ENCODE data around the gene HERC4. TPM values are rescaled to one million over a fixed set of nuclear protein-coding genes. Genes with fewer than 3 reads are reported as not detected.

The HERC4 gene
- polyA plus RNA-seq, 1 experiment = 23.4 TPM

GRCh38 chr10:68075550-68076004, 494 bp upstream of the HERC4 start:
- TF ChIP-seq CTCF (IDR thresholded peaks at IDR 0.05; ENCODE audit: insufficient read depth, low read depth, low read length) = no peak
- H3K27me3 ChIP-seq (ENCODE audit: control insufficient read depth, insufficient read depth, low read length) = no peaks in the 10 kb centered on the region
- no peaks in the 10 kb centered on the region for H3K36me3 ChIP-seq (ENCODE audit: control insufficient read depth, insufficient read depth, low read length)
- ChIA-PET POLR2A (no interaction called here), CTCF (interaction anchor here (0.6 to 0.9 kb wide), 2 partner anchors 80 to 216 kb away, joined by 3 read pairs; no protein-coding TSS in a partner anchor)
- H3K4me3 ChIP-seq (ENCODE audit: low read depth, low read length) = no peak overlapping the region
- DNase-seq (ENCODE audit: low read depth) = no peak

GRCh38 chr10:68074031-68074774, 880 bp downstream of the HERC4 start:
- DNase-seq (ENCODE audit: low read depth) = no peak
- CTCF ChIA-PET = no interaction called here
- POLR2A ChIA-PET = no interaction called here
- Histone ChIP-seq H3K4me3 (ENCODE audit: low read depth, low read length) (peak overlapping the region; percentile 99), H3K27me3 (ENCODE audit: control insufficient read depth, insufficient read depth, low read length) (no peaks in the 10 kb centered on the region), H3K36me3 (ENCODE audit: control insufficient read depth, insufficient read depth, low read length) (no peaks in the 10 kb centered on the region)
- TF ChIP-seq CTCF (IDR thresholded peaks at IDR 0.05; ENCODE audit: insufficient read depth, low read depth, low read length) = no peak

- H3K27me3 ChIP-seq (ENCODE audit: control insufficient read depth, insufficient read depth, low read length) = no peaks in the 10 kb centered on the region
- ChIA-PET POLR2A (interaction anchor here (0.6 to 0.7 kb wide), 2 partner anchors 29 to 333 kb away, joined by 17 to 19 read pairs; no protein-coding TSS in a partner anchor), CTCF (interaction anchor here (0.8 kb wide), 1 partner anchor 221 kb away, joined by 3 read pairs; no protein-coding TSS in a partner anchor)
- H3K36me3 ChIP-seq (ENCODE audit: control insufficient read depth, insufficient read depth, low read length) = no peaks in the 10 kb centered on the region
- H3K4me3 ChIP-seq (ENCODE audit: low read depth, low read length) = peak overlapping the region; percentile 99
- no peak for TF ChIP-seq CTCF (IDR thresholded peaks at IDR 0.05; ENCODE audit: insufficient read depth, low read depth, low read length)
- no peak for DNase-seq (ENCODE audit: low read depth)
Observed at GRCh38 chr10:68073631-68074030, 1.5 kb downstream of the HERC4 start.

- POLR2A ChIA-PET = interaction anchor here (0.6 kb wide), 1 partner anchor 200 kb away, joined by 6 read pairs; no protein-coding TSS in a partner anchor
- CTCF ChIA-PET = interaction anchor here (0.6 to 1.4 kb wide), 2 partner anchors 16 to 212 kb away, joined by 3 to 4 read pairs; no protein-coding TSS in a partner anchor
- Histone ChIP-seq H3K27me3 (ENCODE audit: control insufficient read depth, insufficient read depth, low read length) (no peaks in the 10 kb centered on the region), H3K4me3 (ENCODE audit: low read depth, low read length) (no peak overlapping the region), H3K36me3 (ENCODE audit: control insufficient read depth, insufficient read depth, low read length) (no peaks in the 10 kb centered on the region)
- no peak for DNase-seq (ENCODE audit: low read depth)
- no peak for TF ChIP-seq CTCF (IDR thresholded peaks at IDR 0.05; ENCODE audit: insufficient read depth, low read depth, low read length)
Observed at GRCh38 chr10:68067508-68067907, 7.6 kb downstream of the HERC4 start.

- Histone ChIP-seq H3K27me3 (ENCODE audit: control insufficient read depth, insufficient read depth, low read length) (no peaks in the 10 kb centered on the region), H3K4me3 (ENCODE audit: low read depth, low read length) (no peak overlapping the region), H3K36me3 (ENCODE audit: control insufficient read depth, insufficient read depth, low read length) (no peaks in the 10 kb centered on the region)
- no peak for DNase-seq (ENCODE audit: low read depth)
- ChIA-PET CTCF (interaction anchor here (1.4 kb wide), 1 partner anchor 212 kb away, joined by 4 read pairs; no protein-coding TSS in a partner anchor), POLR2A (no interaction called here)
- TF ChIP-seq CTCF (IDR thresholded peaks at IDR 0.05; ENCODE audit: insufficient read depth, low read depth, low read length) = no peak
Observed at GRCh38 chr10:68067029-68067428, 8.1 kb downstream of the HERC4 start.

Data from BJ (cell line).